Measurements from ENCODE around the gene KRTAP4-8.

- TF ChIP-seq POLR2A (IDR thresholded peaks at IDR 0.05) (no peak), CTCF (IDR thresholded peaks at IDR 0.05) (no peak), POLR2AphosphoS5 (IDR thresholded peaks at IDR 0.05; ENCODE audit: insufficient read depth in 1 of 2, low read depth in 1 of 2) (no peak)
Measured at GRCh38 chr17:41101586-41102259, 3.8 kb upstream of the KRTAP4-8 start, which contains the start of gene KRTAP4-16.
